Prostate gland (tissue), 2 donors: ENCODE measurements around the gene DBN1. TPM values are rescaled to one million over a fixed set of nuclear protein-coding genes. Genes with fewer than 3 reads are reported as not detected.

Experiments used
- DNase-seq: peaks from one replicate; pipeline ENCODE4 v3.0.0-alpha.2; 2019; ENCODE audit warnings: low spot score
- H3K27ac ChIP-seq, 2 donors: fragments of 200-600 bp; sonication (generic); 2 replicates each; pipeline ENCODE4 v1.5.1; 2017 to 2019
- H3K27me3 ChIP-seq: fragments of 200-600 bp; sonication (generic); replicated peaks from 2 replicates; pipeline ENCODE4 v1.5.1; 2019; ENCODE audit not compliant: insufficient read depth
- H3K36me3 ChIP-seq, 2 donors: fragments of 200-600 bp; sonication (generic); 1 replicate in 1 of 2; 2 replicates in 1 of 2; pipeline versions ENCODE4 v1.5.1 to v1.8.1; 2017 to 2019
- H3K4me1 ChIP-seq: fragments of 200-600 bp; sonication (generic); replicated peaks from 2 replicates; pipeline ENCODE4 v1.5.1; 2019
- H3K4me3 ChIP-seq, 2 donors: fragments of 200-600 bp; sonication (generic); 2 replicates each; pipeline ENCODE4 v1.5.1; 2017 to 2019
- H3K9me3 ChIP-seq: fragments of 200-600 bp; sonication (generic); 2 replicates; pipeline ENCODE4 v1.5.1; 2017
- CTCF ChIP-seq, 4 experiments: fragments of 200-600 bp in 2 of 4; fragments of 450-650 bp in 2 of 4; sonication (generic) in 2 of 4; IDR thresholded peaks; 1 replicate in 3 of 4; 2 replicates in 1 of 4; pipeline ENCODE4 v1.5.1; 2016 to 2019; ENCODE audit warnings: antibody characterized with exemption in 4 of 4, mild to moderate bottlenecking in 2 of 4, moderate library complexity in 2 of 4
- POLR2A ChIP-seq: fragments of 450-650 bp; IDR thresholded peaks from one replicate; pipeline ENCODE4 v1.6.1; 2016; ENCODE audit warnings: antibody characterized with exemption, mild to moderate bottlenecking
- POLR2AphosphoS5 ChIP-seq: sonication (generic); formaldehyde crosslinking; IDR thresholded peaks from one replicate; pipeline ENCODE4 v1.6.1; 2017; ENCODE audit warnings: antibody characterized with exemption
- WGBS: methylation state at CpG from one replicate; pipeline ENCODE4 v1.1.5; 2018; 5-methylcytosine and 5-hydroxymethylcytosine counted together
- intact Hi-C: fragments of 100-400 bp; cut with DNase I; formaldehyde crosslinking; loops from one replicate; pipeline ENCODE4 v1.14.2; 2022
- total RNA-seq, 2 donors: library from RNA; depleted of rRNA; stranded (reverse); fragments of >200 nt; gene quantifications; one replicate each; pipeline ENCODE4 v1.1.0, GENCODE V29; 2016

DBN1 gene
- total RNA-seq, 2 donors from 2014 or later: 33.1 to 65.1 TPM

GRCh38 chr5:177442066-177442826 is 31.2 kb downstream of the DBN1 start:
- Histone ChIP-seq H3K27me3 (no peaks in the 10 kb centered on the region), H3K4me3 (no peak overlapping the region), H3K9me3 (no peaks in the 10 kb centered on the region), H3K4me1 (peaks cover 3% of the 10 kb centered on the region), H3K36me3 (no peaks in the 10 kb centered on the region), H3K27ac (no peak overlapping the region)
- no peak for TF ChIP-seq POLR2AphosphoS5
- TF ChIP-seq POLR2A: no peak
- no peak for TF ChIP-seq CTCF (IDR thresholded peaks at IDR 0.05)
- intact Hi-C loops: no loop called here
- WGBS: 89% methylated on average over 20 of the region's 20 CpGs
- no peak for DNase-seq

- WGBS: 82% methylated on average over 26 of the region's 26 CpGs
- peaks cover 0 to 5% of the 10 kb centered on the region in 2 donors for H3K36me3 ChIP-seq
- DNase-seq: no peak
- H3K4me3 ChIP-seq: no peak overlapping the region
- TF ChIP-seq POLR2AphosphoS5 (no peak), POLR2A (no peak), CTCF (IDR thresholded peaks at IDR 0.05) (no peak)
- no peaks in the 10 kb centered on the region for H3K27me3 ChIP-seq
- no peak overlapping the region for H3K27ac ChIP-seq
- H3K9me3 ChIP-seq: no peaks in the 10 kb centered on the region
- no peaks in the 10 kb centered on the region for H3K4me1 ChIP-seq
- intact Hi-C loops: no loop called here
These were observed 32.2 kb downstream of the DBN1 start for GRCh38 chr5:177440990-177441780.

- no peak overlapping the region for H3K4me3 ChIP-seq
- H3K9me3 ChIP-seq: no peaks in the 10 kb centered on the region
- no peaks in the 10 kb centered on the region for H3K4me1 ChIP-seq
- no peak for DNase-seq
- H3K27me3 ChIP-seq: no peaks in the 10 kb centered on the region
- no peak overlapping the region for H3K27ac ChIP-seq
- 79% methylated on average over 24 of the region's 24 CpGs for WGBS
- no peak for TF ChIP-seq CTCF (IDR thresholded peaks at IDR 0.05)
- peaks cover 0 to 9% of the 10 kb centered on the region in 2 donors for H3K36me3 ChIP-seq
- intact Hi-C loops: no loop called here
These were observed 33.0 kb downstream of the DBN1 start for GRCh38 chr5:177440211-177440989.

- peaks cover 0 to 15% of the 10 kb centered on the region in 2 donors for H3K36me3 ChIP-seq
- TF ChIP-seq POLR2AphosphoS5 (no peak), CTCF (IDR thresholded peaks at IDR 0.05) (no peak), POLR2A (no peak)
- DNase-seq: no peak
- H3K27ac ChIP-seq: no peak overlapping the region
- no peak overlapping the region for H3K4me3 ChIP-seq
- no peaks in the 10 kb centered on the region for H3K27me3 ChIP-seq
- no peaks in the 10 kb centered on the region for H3K9me3 ChIP-seq
- no peaks in the 10 kb centered on the region for H3K4me1 ChIP-seq
- intact Hi-C loops: no loop called here
- WGBS: 95% methylated on average over 4 of the region's 4 CpGs
These were observed 33.8 kb downstream of the DBN1 start for GRCh38 chr5:177439518-177440053.
